Measurements from ENCODE around the gene DAZAP1. TPM values are rescaled to one million over a fixed set of nuclear protein-coding genes. Genes with fewer than 3 reads are reported as not detected.

Gene DAZAP1
- total and polyA plus RNA-seq, 2 of the 4 experiments (the other 2 are of a cell fraction): 22.0 to 62.8 TPM

DNA sequence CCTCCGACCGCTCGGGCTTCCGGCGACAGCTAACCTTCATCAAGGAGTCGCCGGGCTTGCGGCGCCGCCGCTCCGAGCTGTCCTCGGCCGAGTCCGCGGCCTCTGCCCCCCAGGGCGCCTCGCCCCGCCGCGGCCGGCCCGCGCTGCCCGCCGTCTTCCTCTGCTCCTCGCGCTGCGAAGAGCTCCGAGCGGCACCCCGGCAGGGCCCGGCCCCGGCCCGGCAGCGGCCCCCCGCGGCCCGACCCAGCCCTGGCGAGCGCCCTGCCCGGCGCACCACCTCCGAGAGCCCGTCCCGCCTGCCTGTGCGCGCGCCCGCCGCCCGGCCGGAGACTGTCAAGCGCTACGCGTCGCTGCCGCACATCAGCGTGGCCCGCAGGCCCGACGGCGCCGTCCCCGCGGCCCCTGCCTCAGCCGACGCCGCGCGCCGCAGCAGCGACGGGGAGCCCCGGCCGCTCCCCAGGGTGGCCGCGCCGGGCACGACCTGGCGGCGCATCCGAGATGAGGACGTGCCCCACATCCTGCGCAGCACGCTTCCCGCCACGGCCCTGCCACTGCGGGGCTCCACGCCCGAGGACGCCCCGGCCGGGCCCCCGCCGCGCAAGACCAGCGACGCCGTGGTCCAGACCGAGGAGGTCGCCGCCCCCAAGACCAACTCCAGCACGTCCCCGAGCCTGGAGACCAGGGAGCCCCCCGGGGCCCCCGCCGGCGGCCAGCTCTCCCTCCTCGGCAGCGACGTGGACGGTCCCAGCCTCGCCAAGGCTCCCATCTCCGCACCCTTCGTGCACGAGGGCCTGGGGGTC, 62.1 kb downstream of the DAZAP1 start (continued):
- no peak for TF ChIP-seq MAZ (IDR thresholded peaks at IDR 0.05; ENCODE audit: borderline replicate concordance, low read depth, low read length)

DNA sequence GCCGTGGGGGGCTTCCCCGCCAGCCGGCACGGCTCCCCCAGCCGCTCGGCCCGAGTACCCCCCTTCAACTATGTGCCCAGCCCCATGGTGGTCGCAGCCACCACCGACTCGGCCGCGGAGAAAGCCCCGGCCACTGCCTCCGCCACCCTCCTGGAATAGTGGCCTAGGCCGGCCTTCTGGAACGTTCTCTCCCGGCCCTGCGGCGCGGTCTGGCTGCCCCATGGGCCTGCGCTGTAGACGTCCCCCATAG, 62.6 kb downstream of the DAZAP1 start:
- WGBS, 2 experiments (ENCODE audit: extremely low coverage in 2 of 2, insufficient read length in 1 of 2): 13% methylated on average over 9 of the region's 22 CpGs; no CpG with 5 or more reads in 1 of the 2 experiments
- no peak overlapping the region for H2AFZ ChIP-seq (replicated peaks; ENCODE audit: low read length, poor library complexity)
- no peak overlapping the region for H4K8ac ChIP-seq (ENCODE audit: low read depth in 2 of 2, low read length in 2 of 2)
- no peak overlapping the region for H3K14ac ChIP-seq (replicated peaks; ENCODE audit: low read depth, low read length)
- H4K91ac ChIP-seq (ENCODE audit: insufficient read depth, low read depth, low read length): no peak overlapping the region
- no peak overlapping the region for H2BK20ac ChIP-seq (ENCODE audit: low read depth, low read length)
- H3K27me3 ChIP-seq (ENCODE audit: control insufficient read depth, insufficient read depth, low read length): peaks cover 69% of the 10 kb centered on the region
- H3K36me3 ChIP-seq (ENCODE audit: control insufficient read depth, insufficient read depth, low read length): no peaks in the 10 kb centered on the region; the same call in 1 of the 2 replicates
- H2AK9ac ChIP-seq (replicated peaks; ENCODE audit: low read depth, low read length, poor library complexity): no peak overlapping the region
- H3K79me1 ChIP-seq (ENCODE audit: low read depth in 1 of 2, low read length in 2 of 2): peaks cover 0 to 21% of the 10 kb centered on the region in 2 experiments; a peak in 1 of 4 replicates
- H2BK15ac ChIP-seq (ENCODE audit: low read depth, low read length): no peak overlapping the region
- H2BK5ac ChIP-seq (ENCODE audit: low read depth, low read length, poor library complexity, severe bottlenecking): no peak overlapping the region
- TF ChIP-seq, protein P1, sequence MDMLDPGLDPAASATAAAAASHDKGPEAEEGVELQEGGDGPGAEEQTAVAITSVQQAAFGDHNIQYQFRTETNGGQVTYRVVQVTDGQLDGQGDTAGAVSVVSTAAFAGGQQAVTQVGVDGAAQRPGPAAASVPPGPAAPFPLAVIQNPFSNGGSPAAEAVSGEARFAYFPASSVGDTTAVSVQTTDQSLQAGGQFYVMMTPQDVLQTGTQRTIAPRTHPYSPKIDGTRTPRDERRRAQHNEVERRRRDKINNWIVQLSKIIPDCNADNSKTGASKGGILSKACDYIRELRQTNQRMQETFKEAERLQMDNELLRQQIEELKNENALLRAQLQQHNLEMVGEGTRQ (IDR thresholded peaks at IDR 0.05; ENCODE audit: low read depth, low read length): no peak
- no peak for TF ChIP-seq CHD1 (IDR thresholded peaks at IDR 0.05; ENCODE audit: low read depth, low read length)
- no peak for TF ChIP-seq RCOR1 (IDR thresholded peaks at IDR 0.05; ENCODE audit: insufficient replicate concordance, low read length)
- no peak for TF ChIP-seq MXI1 (IDR thresholded peaks at IDR 0.05; ENCODE audit: borderline replicate concordance, low read depth, low read length)
- no peak for TF ChIP-seq NFE2L2 (IDR thresholded peaks at IDR 0.05; ENCODE audit: low read depth, low read length)
- TF ChIP-seq, protein P2, sequence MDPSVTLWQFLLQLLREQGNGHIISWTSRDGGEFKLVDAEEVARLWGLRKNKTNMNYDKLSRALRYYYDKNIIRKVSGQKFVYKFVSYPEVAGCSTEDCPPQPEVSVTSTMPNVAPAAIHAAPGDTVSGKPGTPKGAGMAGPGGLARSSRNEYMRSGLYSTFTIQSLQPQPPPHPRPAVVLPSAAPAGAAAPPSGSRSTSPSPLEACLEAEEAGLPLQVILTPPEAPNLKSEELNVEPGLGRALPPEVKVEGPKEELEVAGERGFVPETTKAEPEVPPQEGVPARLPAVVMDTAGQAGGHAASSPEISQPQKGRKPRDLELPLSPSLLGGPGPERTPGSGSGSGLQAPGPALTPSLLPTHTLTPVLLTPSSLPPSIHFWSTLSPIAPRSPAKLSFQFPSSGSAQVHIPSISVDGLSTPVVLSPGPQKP (IDR thresholded peaks at IDR 0.05; ENCODE audit: borderline replicate concordance, low read depth, low read length): no peak
- TF ChIP-seq, protein P3, sequence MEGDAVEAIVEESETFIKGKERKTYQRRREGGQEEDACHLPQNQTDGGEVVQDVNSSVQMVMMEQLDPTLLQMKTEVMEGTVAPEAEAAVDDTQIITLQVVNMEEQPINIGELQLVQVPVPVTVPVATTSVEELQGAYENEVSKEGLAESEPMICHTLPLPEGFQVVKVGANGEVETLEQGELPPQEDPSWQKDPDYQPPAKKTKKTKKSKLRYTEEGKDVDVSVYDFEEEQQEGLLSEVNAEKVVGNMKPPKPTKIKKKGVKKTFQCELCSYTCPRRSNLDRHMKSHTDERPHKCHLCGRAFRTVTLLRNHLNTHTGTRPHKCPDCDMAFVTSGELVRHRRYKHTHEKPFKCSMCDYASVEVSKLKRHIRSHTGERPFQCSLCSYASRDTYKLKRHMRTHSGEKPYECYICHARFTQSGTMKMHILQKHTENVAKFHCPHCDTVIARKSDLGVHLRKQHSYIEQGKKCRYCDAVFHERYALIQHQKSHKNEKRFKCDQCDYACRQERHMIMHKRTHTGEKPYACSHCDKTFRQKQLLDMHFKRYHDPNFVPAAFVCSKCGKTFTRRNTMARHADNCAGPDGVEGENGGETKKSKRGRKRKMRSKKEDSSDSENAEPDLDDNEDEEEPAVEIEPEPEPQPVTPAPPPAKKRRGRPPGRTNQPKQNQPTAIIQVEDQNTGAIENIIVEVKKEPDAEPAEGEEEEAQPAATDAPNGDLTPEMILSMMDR (conservative IDR thresholded peaks at IDR 0.05; ENCODE audit: low read depth, low read length): no peak
- TF ChIP-seq POLR2A (IDR thresholded peaks at IDR 0.05; ENCODE audit: low read depth, low read length): no peak
- no peak for TF ChIP-seq CEBPB (IDR thresholded peaks at IDR 0.05; ENCODE audit: low read depth, low read length)
- TF ChIP-seq MAZ (IDR thresholded peaks at IDR 0.05; ENCODE audit: borderline replicate concordance, low read depth, low read length): no peak
- TF ChIP-seq SMC3 (IDR thresholded peaks at IDR 0.05; ENCODE audit: low read depth, low read length): no peak
- no peak for TF ChIP-seq BHLHE40 (IDR thresholded peaks at IDR 0.05; ENCODE audit: low read depth, low read length)
- TF ChIP-seq RFX5 (IDR thresholded peaks at IDR 0.05; ENCODE audit: low read depth, low read length): no peak
- POLR2A ChIA-PET (ENCODE audit: unreplicated experiment): no interaction called here
- peak overlapping the region; percentile 75; the same call in 1 of the 2 replicates for H3K4me2 ChIP-seq (ENCODE audit: low read depth, low read length)
- no peak overlapping the region for H2AK5ac ChIP-seq (ENCODE audit: low read depth, low read length)
- in situ Hi-C loops (cut with MboI; ENCODE audit: low sequenced_read_pairs) (no loop called here), intact Hi-C loops (cut with micrococcal nuclease) (no loop called here), dilution Hi-C loops (cut with HindIII; ENCODE audit: low sequenced_read_pairs, unreplicated experiment) (no loop called here)
- peaks cover 21% of the 10 kb centered on the region for H3K4me1 ChIP-seq (ENCODE audit: control insufficient read depth, insufficient read depth, low read length)
- peaks cover 91% of the 10 kb centered on the region for H4K20me1 ChIP-seq (ENCODE audit: insufficient read depth, low read length)
- H3K9me1 ChIP-seq (ENCODE audit: insufficient read depth, low read length): no peaks in the 10 kb centered on the region
- no peak overlapping the region for H3K18ac ChIP-seq (ENCODE audit: low read depth, low read length)
- CTCF ChIA-PET: no interaction called here
- H3K27ac ChIP-seq (ENCODE audit: insufficient read depth, low read length): no peak overlapping the region
- no peaks in the 10 kb centered on the region; the same call in 1 of the 2 replicates for H3K9me3 ChIP-seq (ENCODE audit: control insufficient read depth, insufficient read depth, low read length)
- DNase-seq (no peak), ATAC-seq (ENCODE audit: low read depth) (peak; percentile 2; the same call in 1 of the 2 replicates)
- BruUV-seq (replicated peaks): no TSS peak
- no peak overlapping the region for H2BK120ac ChIP-seq (ENCODE audit: low read depth, low read length)
- H3K4ac ChIP-seq (ENCODE audit: low read depth, low read length): no peak overlapping the region
- H3K23ac ChIP-seq (ENCODE audit: low read depth, low read length): no peak overlapping the region
- H4K5ac ChIP-seq (ENCODE audit: low read depth, low read length): no peak overlapping the region
- H3K9ac ChIP-seq (ENCODE audit: low read depth, low read length): no peak overlapping the region
- no peak overlapping the region for H3K56ac ChIP-seq (ENCODE audit: extremely low read depth, insufficient read depth, low read length)
- H3K4me3 ChIP-seq (ENCODE audit: insufficient read depth, low read depth, low read length): no peak overlapping the region
